Endothelial cell of umbilical vein (primary cell): ENCODE data around the gene RPL35A.

Experiments used
- CTCF ChIP-seq, 2 donors: IDR thresholded peaks; 1 replicate in 1 of 2; 2 replicates in 1 of 2; pipeline ENCODE4 v1.5.1; 2011; ENCODE audit warnings: low read length in 2 of 2, mild to moderate bottlenecking in 2 of 2, moderate library complexity in 2 of 2, control low read depth in 1 of 2, inconsistent platforms in 1 of 2, low read depth in 1 of 2; ENCODE audit not compliant: insufficient read depth in 1 of 2; ENCODE audit errors: extremely low read depth in 1 of 2
- JUN ChIP-seq: IDR thresholded peaks from 2 replicates; pipeline ENCODE4 v1.6.1; 2011; ENCODE audit warnings: borderline replicate concordance, low read depth; ENCODE audit not compliant: insufficient read length, insufficient read depth
- POLR2AphosphoS5 ChIP-seq: IDR thresholded peaks from 2 replicates; pipeline ENCODE4 v1.6.1; 2012; ENCODE audit warnings: low read depth, mild to moderate bottlenecking, control low read depth, low read length, moderate library complexity; ENCODE audit not compliant: insufficient read depth

- TF ChIP-seq CTCF (IDR thresholded peaks at IDR 0.05; ENCODE audit: extremely low read depth in 1 of 2, insufficient read depth in 1 of 2, low read depth in 1 of 2, low read length in 2 of 2) (no peak), JUN (no peak), POLR2AphosphoS5 (no peak)
Observed at GRCh38 chr3:197907196-197907595, 42.8 kb upstream of the RPL35A start.
